K562 (cell line): ENCODE data around the gene CGB8. TPM values are rescaled to one million over a fixed set of nuclear protein-coding genes. Genes with fewer than 3 reads are reported as not detected.

Experiments used
- BMI1 ChIP-seq: fragments of 150-350 bp; IDR thresholded peaks from 2 replicates; pipeline ENCODE4 v1.6.1; 2014; ENCODE audit warnings: low read length
- CTBP1 ChIP-seq: fragments of 450-650 bp; IDR thresholded peaks from 2 replicates; pipeline ENCODE4 v1.6.1; 2016; ENCODE audit warnings: borderline replicate concordance
- ESRRB ChIP-seq: fragments of 250-450 bp; sonication (Bioruptor Pico); IDR thresholded peaks from 2 replicates; pipeline ENCODE4 v1.5.0; 2020; ENCODE audit warnings: mild to moderate bottlenecking, moderate library complexity, borderline replicate concordance
- JUN ChIP-seq, 2 experiments: sonication (generic) in 1 of 2; formaldehyde crosslinking in 1 of 2; IDR thresholded peaks; 2 replicates each; pipeline versions ENCODE4 v1.6.1 to v1.8.0; 2012 to 2022; ENCODE audit warnings: borderline replicate concordance in 2 of 2, mild to moderate bottlenecking in 2 of 2, improper control_type of control experiment in 1 of 2, low read depth in 1 of 2, low read length in 1 of 2, missing genetic modification reagents in 1 of 2
- MAFK ChIP-seq: IDR thresholded peaks from 2 replicates; pipeline ENCODE4 v1.6.1; 2011; ENCODE audit warnings: low read length, improper control_type of control experiment
- NFIC ChIP-seq: fragments of 450-650 bp; IDR thresholded peaks from 2 replicates; pipeline ENCODE4 v1.6.1; 2017; ENCODE audit warnings: mild to moderate bottlenecking, inconsistent platforms
- PML ChIP-seq: IDR thresholded peaks from 2 replicates; pipeline ENCODE4 v1.6.1; 2012; ENCODE audit warnings: low read length, inconsistent platforms
- POLR2H ChIP-seq: IDR thresholded peaks from 2 replicates; pipeline ENCODE4 v1.6.1; 2016; ENCODE audit warnings: missing genetic modification characterization, low read depth, mild to moderate bottlenecking, control low read depth, missing compliant biosample characterization, moderate library complexity
- SNIP1 ChIP-seq: fragments of 450-650 bp; IDR thresholded peaks from 2 replicates; pipeline ENCODE4 v1.7.1; 2017; ENCODE audit warnings: low read depth, mild to moderate bottlenecking
- SRSF1 ChIP-seq: fragments of 200-400 bp; formaldehyde crosslinking; IDR thresholded peaks from 2 replicates; pipeline ENCODE4 v1.6.1; 2017; ENCODE audit warnings: mild to moderate bottlenecking, low read depth, low read length, moderate library complexity
- TEAD4 ChIP-seq, 2 experiments: sonication (generic) in 1 of 2; formaldehyde crosslinking in 1 of 2; IDR thresholded peaks; 2 replicates each; pipeline versions ENCODE4 v1.6.1 to v1.8.0; 2012 to 2022; ENCODE audit warnings: borderline replicate concordance in 1 of 2, inconsistent platforms in 1 of 2, low read length in 1 of 2, mild to moderate bottlenecking in 1 of 2, missing genetic modification reagents in 1 of 2
- ZNF12 ChIP-seq: sonication (generic); formaldehyde crosslinking; IDR thresholded peaks from 2 replicates; pipeline ENCODE4 v1.4.0; 2020; ENCODE audit warnings: mild to moderate bottlenecking, missing genetic modification reagents
- polyA plus RNA-seq, 8 experiments: library from polyadenylated mRNA; depleted of rRNA in 4 of 8; stranded (reverse) in 5 of 8; unstranded in 3 of 8; fragments of >200 nt; fragmentation: Nextera tagmentation in 2 of 8; fragmentation: Illumina TruSeq in 1 of 8; extraction: Ambion mirVana in 2 of 8; extraction: Trizol in 1 of 8; gene quantifications; 2 replicates each; pipeline versions ENCODE4 v1.2.1 to v1.2.3, GENCODE V29; 2011 to 2014; ENCODE audit warnings: inconsistent platforms in 1 of 8, missing spikeins in 1 of 8
- total RNA-seq, 7 experiments: library from RNA; depleted of rRNA in 6 of 7; stranded (reverse); fragments of >200 nt in 6 of 7; fragmentation: Illumina TruSeq in 2 of 7; extraction: Trizol in 2 of 7; gene quantifications; 2 replicates each; pipeline versions ENCODE4 v1.2.1 to v1.2.3, GENCODE V29; 2011 to 2021; ENCODE audit warnings: low replicate concordance in 1 of 7
- TF ChIP-seq, protein P1 (sequence below): fragments of 450-650 bp; IDR thresholded peaks from 2 replicates; pipeline ENCODE4 v1.6.1; 2016; ENCODE audit warnings: borderline replicate concordance
- TF ChIP-seq, protein P2 (sequence below), 2 experiments: fragments of 450-650 bp in 1 of 2; sonication (generic) in 1 of 2; formaldehyde crosslinking; conservative IDR thresholded peaks; 2 replicates each; pipeline versions ENCODE4 v1.4.0 to v1.8.1; 2020 to 2022; ENCODE audit warnings: mild to moderate bottlenecking in 1 of 2, missing genetic modification reagents in 1 of 2
- TF ChIP-seq, protein P3 (sequence below): fragments of 450-650 bp; IDR thresholded peaks from 2 replicates; pipeline ENCODE4 v1.6.1; 2016; ENCODE audit warnings: antibody characterized with exemption
- TF ChIP-seq, protein P4 (sequence below): sonication (generic); formaldehyde crosslinking; IDR thresholded peaks from 2 replicates; pipeline ENCODE4 v1.8.0; 2022; ENCODE audit warnings: missing genetic modification reagents, mild to moderate bottlenecking, borderline replicate concordance
- TF ChIP-seq, protein P5 (sequence below): sonication (generic); formaldehyde crosslinking; IDR thresholded peaks from 2 replicates; pipeline ENCODE4 v1.8.0; 2022; ENCODE audit warnings: mild to moderate bottlenecking, missing genetic modification reagents
- TF ChIP-seq, protein P6 (sequence below): IDR thresholded peaks from 3 replicates; pipeline ENCODE4 v1.6.1; 2011; ENCODE audit warnings: borderline replicate concordance, mild to moderate bottlenecking; ENCODE audit not compliant: insufficient read length, insufficient read depth

Gene CGB8
- total and polyA plus RNA-seq, 9 of the 15 experiments (the other 6 are each of a cell fraction or from before 2014, with no cell fraction given) = not detected

DNA sequence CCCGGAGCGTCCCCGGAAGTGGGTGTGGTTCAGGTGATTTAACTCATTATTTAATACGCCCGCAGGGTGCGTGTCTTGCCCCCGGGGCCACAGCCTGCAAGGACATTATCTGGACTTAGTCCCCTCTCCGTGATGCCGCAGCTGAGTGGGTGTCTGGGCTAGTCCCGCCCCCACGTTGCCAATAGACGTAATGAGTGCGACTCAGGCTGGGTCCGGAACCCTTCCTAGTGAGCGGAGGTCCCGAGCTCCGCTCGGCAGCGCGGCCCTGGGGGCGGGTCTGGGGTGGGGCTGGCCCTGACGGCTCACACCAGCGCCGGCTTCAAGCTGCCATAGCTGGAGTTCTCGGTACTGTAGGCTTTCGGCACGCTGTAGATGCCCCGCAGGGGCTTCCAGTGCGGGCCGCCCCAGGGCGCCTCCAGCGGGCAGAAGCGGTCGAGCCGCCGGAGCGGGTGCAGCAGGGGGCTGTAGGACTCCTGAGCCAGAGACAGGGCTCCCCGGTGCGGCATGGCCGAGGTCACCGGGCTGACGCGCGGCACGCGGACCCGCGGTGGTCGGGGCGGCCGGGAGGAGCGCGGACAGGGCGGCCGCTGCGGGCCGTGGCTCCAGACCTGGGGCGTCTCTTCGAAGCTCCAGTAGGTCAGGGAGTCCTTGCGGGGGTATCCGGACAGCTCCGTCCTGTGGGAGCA lies 31.1 kb downstream of the CGB8 start (continued):
- TF ChIP-seq, protein P1, sequence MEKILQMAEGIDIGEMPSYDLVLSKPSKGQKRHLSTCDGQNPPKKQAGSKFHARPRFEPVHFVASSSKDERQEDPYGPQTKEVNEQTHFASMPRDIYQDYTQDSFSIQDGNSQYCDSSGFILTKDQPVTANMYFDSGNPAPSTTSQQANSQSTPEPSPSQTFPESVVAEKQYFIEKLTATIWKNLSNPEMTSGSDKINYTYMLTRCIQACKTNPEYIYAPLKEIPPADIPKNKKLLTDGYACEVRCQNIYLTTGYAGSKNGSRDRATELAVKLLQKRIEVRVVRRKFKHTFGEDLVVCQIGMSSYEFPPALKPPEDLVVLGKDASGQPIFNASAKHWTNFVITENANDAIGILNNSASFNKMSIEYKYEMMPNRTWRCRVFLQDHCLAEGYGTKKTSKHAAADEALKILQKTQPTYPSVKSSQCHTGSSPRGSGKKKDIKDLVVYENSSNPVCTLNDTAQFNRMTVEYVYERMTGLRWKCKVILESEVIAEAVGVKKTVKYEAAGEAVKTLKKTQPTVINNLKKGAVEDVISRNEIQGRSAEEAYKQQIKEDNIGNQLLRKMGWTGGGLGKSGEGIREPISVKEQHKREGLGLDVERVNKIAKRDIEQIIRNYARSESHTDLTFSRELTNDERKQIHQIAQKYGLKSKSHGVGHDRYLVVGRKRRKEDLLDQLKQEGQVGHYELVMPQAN = no peak
- no peak for TF ChIP-seq CTBP1
- TF ChIP-seq BMI1 = no peak
- no peak for TF ChIP-seq ZNF12 (CRISPR knock-in tag)
- TF ChIP-seq, protein P2, sequence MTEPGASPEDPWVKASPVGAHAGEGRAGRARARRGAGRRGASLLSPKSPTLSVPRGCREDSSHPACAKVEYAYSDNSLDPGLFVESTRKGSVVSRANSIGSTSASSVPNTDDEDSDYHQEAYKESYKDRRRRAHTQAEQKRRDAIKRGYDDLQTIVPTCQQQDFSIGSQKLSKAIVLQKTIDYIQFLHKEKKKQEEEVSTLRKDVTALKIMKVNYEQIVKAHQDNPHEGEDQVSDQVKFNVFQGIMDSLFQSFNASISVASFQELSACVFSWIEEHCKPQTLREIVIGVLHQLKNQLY (CRISPR knock-in tag; conservative IDR thresholded peaks at IDR 0.05) = no peak
- TF ChIP-seq ESRRB = no peak
- no peak for TF ChIP-seq MAFK
- no peak for TF ChIP-seq PML
- TF ChIP-seq SNIP1 = no peak
- TF ChIP-seq NFIC = no peak
- TF ChIP-seq TEAD4 (IDR thresholded peaks at IDR 0.05; ENCODE audit: low read length) = no peak
- TF ChIP-seq TEAD4 (CRISPR knock-in tag; IDR thresholded peaks at IDR 0.05; ENCODE audit: borderline replicate concordance) = no peak
- TF ChIP-seq, protein P3, sequence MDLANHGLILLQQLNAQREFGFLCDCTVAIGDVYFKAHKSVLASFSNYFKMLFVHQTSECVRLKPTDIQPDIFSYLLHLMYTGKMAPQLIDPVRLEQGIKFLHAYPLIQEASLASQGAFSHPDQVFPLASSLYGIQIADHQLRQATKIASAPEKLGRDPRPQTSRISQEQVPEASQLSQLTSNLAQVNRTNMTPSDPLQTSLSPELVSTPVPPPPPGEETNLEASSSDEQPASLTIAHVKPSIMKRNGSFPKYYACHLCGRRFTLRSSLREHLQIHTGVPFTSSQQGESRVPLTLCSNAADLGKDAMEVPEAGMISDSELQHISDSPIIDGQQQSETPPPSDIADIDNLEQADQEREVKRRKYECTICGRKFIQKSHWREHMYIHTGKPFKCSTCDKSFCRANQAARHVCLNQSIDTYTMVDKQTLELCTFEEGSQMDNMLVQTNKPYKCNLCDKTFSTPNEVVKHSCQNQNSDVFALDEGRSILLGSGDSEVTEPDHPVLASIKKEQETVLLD = no peak
- TF ChIP-seq, protein P4, sequence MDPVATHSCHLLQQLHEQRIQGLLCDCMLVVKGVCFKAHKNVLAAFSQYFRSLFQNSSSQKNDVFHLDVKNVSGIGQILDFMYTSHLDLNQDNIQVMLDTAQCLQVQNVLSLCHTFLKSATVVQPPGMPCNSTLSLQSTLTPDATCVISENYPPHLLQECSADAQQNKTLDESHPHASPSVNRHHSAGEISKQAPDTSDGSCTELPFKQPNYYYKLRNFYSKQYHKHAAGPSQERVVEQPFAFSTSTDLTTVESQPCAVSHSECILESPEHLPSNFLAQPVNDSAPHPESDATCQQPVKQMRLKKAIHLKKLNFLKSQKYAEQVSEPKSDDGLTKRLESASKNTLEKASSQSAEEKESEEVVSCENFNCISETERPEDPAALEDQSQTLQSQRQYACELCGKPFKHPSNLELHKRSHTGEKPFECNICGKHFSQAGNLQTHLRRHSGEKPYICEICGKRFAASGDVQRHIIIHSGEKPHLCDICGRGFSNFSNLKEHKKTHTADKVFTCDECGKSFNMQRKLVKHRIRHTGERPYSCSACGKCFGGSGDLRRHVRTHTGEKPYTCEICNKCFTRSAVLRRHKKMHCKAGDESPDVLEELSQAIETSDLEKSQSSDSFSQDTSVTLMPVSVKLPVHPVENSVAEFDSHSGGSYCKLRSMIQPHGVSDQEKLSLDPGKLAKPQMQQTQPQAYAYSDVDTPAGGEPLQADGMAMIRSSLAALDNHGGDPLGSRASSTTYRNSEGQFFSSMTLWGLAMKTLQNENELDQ (CRISPR knock-in tag) = no peak
- TF ChIP-seq, protein P5, sequence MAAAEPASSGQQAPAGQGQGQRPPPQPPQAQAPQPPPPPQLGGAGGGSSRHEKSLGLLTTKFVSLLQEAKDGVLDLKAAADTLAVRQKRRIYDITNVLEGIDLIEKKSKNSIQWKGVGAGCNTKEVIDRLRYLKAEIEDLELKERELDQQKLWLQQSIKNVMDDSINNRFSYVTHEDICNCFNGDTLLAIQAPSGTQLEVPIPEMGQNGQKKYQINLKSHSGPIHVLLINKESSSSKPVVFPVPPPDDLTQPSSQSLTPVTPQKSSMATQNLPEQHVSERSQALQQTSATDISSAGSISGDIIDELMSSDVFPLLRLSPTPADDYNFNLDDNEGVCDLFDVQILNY (CRISPR knock-in tag) = no peak
- TF ChIP-seq POLR2H (tag) = no peak
- TF ChIP-seq SRSF1 = no peak
- no peak for TF ChIP-seq JUN (IDR thresholded peaks at IDR 0.05; ENCODE audit: borderline replicate concordance, low read depth, low read length)
- no peak for TF ChIP-seq JUN (CRISPR knock-in tag; IDR thresholded peaks at IDR 0.05; ENCODE audit: borderline replicate concordance)
- TF ChIP-seq, protein P6, sequence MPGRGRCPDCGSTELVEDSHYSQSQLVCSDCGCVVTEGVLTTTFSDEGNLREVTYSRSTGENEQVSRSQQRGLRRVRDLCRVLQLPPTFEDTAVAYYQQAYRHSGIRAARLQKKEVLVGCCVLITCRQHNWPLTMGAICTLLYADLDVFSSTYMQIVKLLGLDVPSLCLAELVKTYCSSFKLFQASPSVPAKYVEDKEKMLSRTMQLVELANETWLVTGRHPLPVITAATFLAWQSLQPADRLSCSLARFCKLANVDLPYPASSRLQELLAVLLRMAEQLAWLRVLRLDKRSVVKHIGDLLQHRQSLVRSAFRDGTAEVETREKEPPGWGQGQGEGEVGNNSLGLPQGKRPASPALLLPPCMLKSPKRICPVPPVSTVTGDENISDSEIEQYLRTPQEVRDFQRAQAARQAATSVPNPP = no peak
